DOHH2 (cell line): ENCODE data around the gene PPM1M.

Experiments
- H3F3A ChIP-seq: fragments of 200-600 bp; sonication (generic), shearing (Covaris generic); 2 replicates; pipeline ENCODE4 v1.6.0; 2016; ENCODE audit warnings: antibody characterized with exemption, mild to moderate bottlenecking; ENCODE audit not compliant: control insufficient read depth, insufficient read depth
- H3K27ac ChIP-seq: fragments of 200-600 bp; sonication (generic); 2 replicates; pipeline ENCODE4 v1.5.1; 2014; ENCODE audit warnings: low read depth, mild to moderate bottlenecking, low read length, moderate library complexity
- H3K27me3 ChIP-seq: fragments of 200-600 bp; sonication (generic); 2 replicates; pipeline ENCODE4 v1.6.1; 2014; ENCODE audit warnings: mild to moderate bottlenecking, low read length, mixed read lengths; ENCODE audit not compliant: control insufficient read depth
- H3K36me3 ChIP-seq: fragments of 200-600 bp; sonication (generic); 2 replicates; pipeline ENCODE4 v1.6.1; 2014; ENCODE audit warnings: mild to moderate bottlenecking, low read length, moderate library complexity, mixed read lengths; ENCODE audit not compliant: control insufficient read depth
- H3K4me1 ChIP-seq: fragments of 200-600 bp; sonication (generic); 2 replicates; pipeline ENCODE4 v1.6.1; 2014; ENCODE audit warnings: mild to moderate bottlenecking, low read length, mixed read lengths; ENCODE audit not compliant: control insufficient read depth
- H3K4me2 ChIP-seq: fragments of 200-600 bp; sonication (generic); 2 replicates; pipeline ENCODE4 v1.6.0; 2014; ENCODE audit warnings: mild to moderate bottlenecking, low read length, moderate library complexity
- H3K4me3 ChIP-seq: fragments of 200-600 bp; sonication (generic); 2 replicates; pipeline ENCODE4 v1.5.1; 2014; ENCODE audit warnings: mild to moderate bottlenecking, low read length, mixed read lengths
- H3K79me2 ChIP-seq: fragments of 200-600 bp; sonication (generic); 2 replicates; pipeline ENCODE4 v1.6.1; 2014; ENCODE audit warnings: mild to moderate bottlenecking, low read length, mixed read lengths; ENCODE audit not compliant: control insufficient read depth
- H3K9me2 ChIP-seq: fragments of 200-600 bp; sonication (generic); replicated peaks from 2 replicates; pipeline ENCODE4 v1.6.1; 2014; ENCODE audit warnings: mild to moderate bottlenecking, low read length, mixed read lengths; ENCODE audit not compliant: control insufficient read depth
- H3K9me3 ChIP-seq: fragments of 200-600 bp; sonication (generic); 2 replicates; pipeline ENCODE4 v1.6.1; 2014; ENCODE audit warnings: antibody characterized with exemption, low read length, mixed read lengths; ENCODE audit not compliant: control insufficient read depth, insufficient read depth
- H4K20me1 ChIP-seq: fragments of 200-600 bp; sonication (generic); 2 replicates; pipeline ENCODE4 v1.6.0; 2014; ENCODE audit warnings: low read depth, mild to moderate bottlenecking, antibody characterized with exemption, low read length, moderate library complexity; ENCODE audit not compliant: control insufficient read depth, insufficient read depth
- CTCF ChIP-seq: fragments of 200-600 bp; sonication (generic); IDR thresholded peaks from one replicate; pipeline ENCODE4 v1.5.1; 2014; ENCODE audit warnings: antibody characterized with exemption, mild to moderate bottlenecking, low read depth, low read length; ENCODE audit not compliant: poor library complexity, severe bottlenecking
- EZH2phosphoT487 ChIP-seq: fragments of 200-600 bp; sonication (generic); IDR thresholded peaks from 2 replicates; pipeline ENCODE4 v1.6.1; 2017; ENCODE audit warnings: borderline replicate concordance, mild to moderate bottlenecking, antibody characterized with exemption, low read length, moderate library complexity, mixed read lengths

Gene PPM1M

GRCh38 chr3:52236424-52236886 lies 9.1 kb upstream of the PPM1M start:
- no peaks in the 10 kb centered on the region for H3K9me2 ChIP-seq
- TF ChIP-seq EZH2phosphoT487, result no peak
- TF ChIP-seq CTCF, result no peak
- no peak overlapping the region for H3K4me3 ChIP-seq
- peaks cover 44% of the 10 kb centered on the region for H3K79me2 ChIP-seq
- peaks cover 25% of the 10 kb centered on the region for H3K36me3 ChIP-seq
- H4K20me1 ChIP-seq, result no peaks in the 10 kb centered on the region; the same call in 1 of the 2 replicates
- H3K27me3 ChIP-seq, result no peaks in the 10 kb centered on the region
- no peaks in the 10 kb centered on the region for H3K9me3 ChIP-seq
- H3F3A ChIP-seq, result no peaks in the 10 kb centered on the region; the same call in 1 of the 2 replicates
- no peak overlapping the region for H3K4me2 ChIP-seq
- peaks cover 33% of the 10 kb centered on the region for H3K4me1 ChIP-seq
- no peak overlapping the region for H3K27ac ChIP-seq

GRCh38 chr3:52237006-52237656 lies 8.4 kb upstream of the PPM1M start:
- H3K4me2 ChIP-seq, result peak overlapping the region; percentile 99
- H3K4me1 ChIP-seq, result peaks cover 26% of the 10 kb centered on the region
- no peak overlapping the region for H3K27ac ChIP-seq
- no peaks in the 10 kb centered on the region for H3K9me2 ChIP-seq
- TF ChIP-seq CTCF (no peak), EZH2phosphoT487 (no peak)
- H3K36me3 ChIP-seq, result peaks cover 22% of the 10 kb centered on the region
- H3K27me3 ChIP-seq, result no peaks in the 10 kb centered on the region
- peak overlapping the region; percentile 85 for H3K4me3 ChIP-seq
- H3F3A ChIP-seq, result no peaks in the 10 kb centered on the region; the same call in 1 of the 2 replicates
- H3K79me2 ChIP-seq, result peaks cover 44% of the 10 kb centered on the region
- no peaks in the 10 kb centered on the region; the same call in 1 of the 2 replicates for H4K20me1 ChIP-seq
- H3K9me3 ChIP-seq, result no peaks in the 10 kb centered on the region

- H3K36me3 ChIP-seq, result peaks cover 22% of the 10 kb centered on the region
- no peaks in the 10 kb centered on the region; the same call in 1 of the 2 replicates for H4K20me1 ChIP-seq
- peaks cover 26% of the 10 kb centered on the region for H3K4me1 ChIP-seq
- H3K4me2 ChIP-seq, result peak overlapping the region; percentile 99
- H3K79me2 ChIP-seq, result peaks cover 44% of the 10 kb centered on the region
- H3F3A ChIP-seq, result no peaks in the 10 kb centered on the region; the same call in 1 of the 2 replicates
- TF ChIP-seq CTCF (peak; percentile 14), EZH2phosphoT487 (no peak)
- peak overlapping the region; percentile 85 for H3K4me3 ChIP-seq
- no peak overlapping the region for H3K27ac ChIP-seq
- no peaks in the 10 kb centered on the region for H3K9me3 ChIP-seq
- no peaks in the 10 kb centered on the region for H3K9me2 ChIP-seq
- H3K27me3 ChIP-seq, result no peaks in the 10 kb centered on the region
Measured at GRCh38 chr3:52237657-52238172, 7.8 kb upstream of the PPM1M start.
